IPS DF 6.9 (cell line): Measurements from ENCODE around the gene POLN.
"Not testable (repeated sequence)": the region's sequence is repeated elsewhere in the genome, so short reads cannot be mapped to it uniquely, and the experiment has no call there.

Source experiments
- DNase-seq: peaks from one replicate; pipeline ENCODE4 v3.0.0-alpha.2; 2013; ENCODE audit warnings: low read depth, low spot score
- H3K27ac ChIP-seq: one replicate; pipeline ENCODE4 v1.5.1; 2013; ENCODE audit warnings: low read length, control low read depth
- H3K27me3 ChIP-seq: 2 replicates; pipeline ENCODE4 v1.6.1; 2013; ENCODE audit warnings: mild to moderate bottlenecking, low read length; ENCODE audit not compliant: control insufficient read depth, insufficient read depth
- H3K36me3 ChIP-seq: 2 replicates; pipeline ENCODE4 v1.6.1; 2013; ENCODE audit warnings: low read length; ENCODE audit not compliant: control insufficient read depth, insufficient read depth
- H3K4me1 ChIP-seq: 2 replicates; pipeline ENCODE4 v1.6.1; 2013; ENCODE audit warnings: low read length; ENCODE audit not compliant: control insufficient read depth, insufficient read depth
- H3K4me3 ChIP-seq: 2 replicates; pipeline ENCODE4 v1.5.1; 2013; ENCODE audit warnings: mild to moderate bottlenecking, low read length
- H3K9me3 ChIP-seq: 2 replicates; pipeline ENCODE4 v1.6.1; 2013; ENCODE audit warnings: low read length, inconsistent platforms; ENCODE audit not compliant: control insufficient read depth, insufficient read depth
- WGBS: extraction: QIAGEN DNeasy Blood & Tissue Kit; methylation state at CpG from one replicate; pipeline ENCODE4 v1.1.7; 2013; ENCODE audit warnings: mixed read lengths, missing lambda C conversion rate; ENCODE audit not compliant: insufficient read length, insufficient coverage; 5-methylcytosine and 5-hydroxymethylcytosine counted together

POLN gene

GRCh38 chr4:2217726-2218125 is 24.2 kb downstream of the POLN start:
- Histone ChIP-seq H3K9me3 (no peaks in the 10 kb centered on the region), H3K36me3 (no peaks in the 10 kb centered on the region), H3K4me1 (peaks cover 14% of the 10 kb centered on the region; the same call in 1 of the 2 replicates), H3K27me3 (no peaks in the 10 kb centered on the region), H3K4me3 (no peak overlapping the region), H3K27ac (no peak overlapping the region)
- DNase-seq: no peak
- WGBS: no CpG with 5 or more reads among the region's 3 CpGs

GRCh38 chr4:2212831-2213230 is 29.1 kb downstream of the POLN start:
- Histone ChIP-seq H3K27me3 (no peaks in the 10 kb centered on the region), H3K9me3 (no peaks in the 10 kb centered on the region), H3K4me1 (peaks cover 4% of the 10 kb centered on the region; the same call in 1 of the 2 replicates), H3K27ac (no peak overlapping the region), H3K4me3 (no peak overlapping the region), H3K36me3 (no peaks in the 10 kb centered on the region)
- no peak for DNase-seq
- no CpG with 5 or more reads among the region's 1 CpG for WGBS

GRCh38 chr4:2202789-2203188 is 39.1 kb downstream of the POLN start:
- not testable (repeated sequence) for H3K9me3 ChIP-seq, H3K27me3 ChIP-seq, H3K27ac ChIP-seq, DNase-seq, H3K4me3 ChIP-seq, H3K36me3 ChIP-seq, H3K4me1 ChIP-seq
- WGBS: no CpG with 5 or more reads among the region's 1 CpG

GRCh38 chr4:2194496-2194895 is 47.4 kb downstream of the POLN start:
- no peak overlapping the region for H3K4me3 ChIP-seq
- no peaks in the 10 kb centered on the region for H3K9me3 ChIP-seq
- H3K27ac ChIP-seq: no peak overlapping the region
- DNase-seq: no peak
- no peaks in the 10 kb centered on the region for H3K36me3 ChIP-seq
- H3K4me1 ChIP-seq: no peaks in the 10 kb centered on the region
- WGBS: no CpG with 5 or more reads among the region's 4 CpGs
- H3K27me3 ChIP-seq: no peaks in the 10 kb centered on the region

- WGBS: no CpG with 5 or more reads among the region's 7 CpGs
- Histone ChIP-seq H3K27me3 (no peaks in the 10 kb centered on the region), H3K4me3 (no peak overlapping the region), H3K27ac (no peak overlapping the region), H3K9me3 (no peaks in the 10 kb centered on the region), H3K4me1 (no peaks in the 10 kb centered on the region), H3K36me3 (no peaks in the 10 kb centered on the region)
- no peak for DNase-seq
These were observed 48.6 kb downstream of the POLN start for GRCh38 chr4:2193326-2193725.

GRCh38 chr4:2186865-2187172 is 55.1 kb downstream of the POLN start:
- no peak for DNase-seq
- Histone ChIP-seq H3K4me3 (no peak overlapping the region), H3K27me3 (no peaks in the 10 kb centered on the region), H3K9me3 (no peaks in the 10 kb centered on the region), H3K4me1 (no peaks in the 10 kb centered on the region), H3K36me3 (no peaks in the 10 kb centered on the region), H3K27ac (no peak overlapping the region)

GRCh38 chr4:2186133-2186864 is 55.6 kb downstream of the POLN start:
- H3K27ac ChIP-seq: no peak overlapping the region
- H3K4me1 ChIP-seq: no peaks in the 10 kb centered on the region
- no CpG with 5 or more reads among the region's 9 CpGs for WGBS
- peak; percentile 48 for DNase-seq
- no peaks in the 10 kb centered on the region for H3K9me3 ChIP-seq
- H3K36me3 ChIP-seq: no peaks in the 10 kb centered on the region
- no peak overlapping the region for H3K4me3 ChIP-seq
- no peaks in the 10 kb centered on the region for H3K27me3 ChIP-seq

GRCh38 chr4:2183394-2183793 is 58.5 kb downstream of the POLN start:
- Histone ChIP-seq H3K4me3 (no peak overlapping the region), H3K4me1 (no peaks in the 10 kb centered on the region), H3K27ac (no peak overlapping the region), H3K27me3 (no peaks in the 10 kb centered on the region), H3K36me3 (no peaks in the 10 kb centered on the region), H3K9me3 (no peaks in the 10 kb centered on the region)
- no peak for DNase-seq

GRCh38 chr4:2182994-2183393 is 58.9 kb downstream of the POLN start:
- Histone ChIP-seq H3K4me3 (no peak overlapping the region), H3K27me3 (no peaks in the 10 kb centered on the region), H3K36me3 (no peaks in the 10 kb centered on the region), H3K27ac (no peak overlapping the region), H3K9me3 (no peaks in the 10 kb centered on the region), H3K4me1 (no peaks in the 10 kb centered on the region)
- no CpG with 5 or more reads among the region's 3 CpGs for WGBS
- DNase-seq: no peak

- Histone ChIP-seq H3K27ac (no peak overlapping the region), H3K27me3 (no peaks in the 10 kb centered on the region), H3K36me3 (no peaks in the 10 kb centered on the region), H3K4me3 (no peak overlapping the region), H3K4me1 (no peaks in the 10 kb centered on the region), H3K9me3 (no peaks in the 10 kb centered on the region)
- no CpG with 5 or more reads among the region's 2 CpGs for WGBS
- DNase-seq: no peak
These were observed 61.5 kb downstream of the POLN start for GRCh38 chr4:2180410-2180809.

- Histone ChIP-seq H3K4me1 (no peaks in the 10 kb centered on the region), H3K27me3 (no peaks in the 10 kb centered on the region), H3K36me3 (no peaks in the 10 kb centered on the region), H3K27ac (no peak overlapping the region), H3K9me3 (no peaks in the 10 kb centered on the region), H3K4me3 (no peak overlapping the region)
- no CpG with 5 or more reads among the region's 7 CpGs for WGBS
- no peak for DNase-seq
These were observed 62.2 kb downstream of the POLN start for GRCh38 chr4:2179717-2180116.
